BE2C (cell line): ENCODE data around the gene SCYGR7. TPM values are rescaled to one million over a fixed set of nuclear protein-coding genes. Genes with fewer than 3 reads are reported as not detected.

Experiments used
- DNase-seq: peaks from one replicate; pipeline ENCODE4 v3.0.0-alpha.2; 2020
- H3K27me3 ChIP-seq: fragments of 250-450 bp; sonication (Bioruptor Pico); 2 replicates; pipeline ENCODE4 v1.5.1; 2020; ENCODE audit warnings: mild to moderate bottlenecking
- H3K36me3 ChIP-seq: fragments of 250-450 bp; sonication (Bioruptor Pico); 2 replicates; pipeline ENCODE4 v1.5.1; 2020; ENCODE audit warnings: mild to moderate bottlenecking
- H3K4me1 ChIP-seq: fragments of 250-450 bp; sonication (Bioruptor Pico); 2 replicates; pipeline ENCODE4 v1.5.1; 2020
- H3K4me3 ChIP-seq: 2 replicates; pipeline ENCODE4 v1.5.1; 2011; ENCODE audit warnings: low read depth, low read length
- H3K9me3 ChIP-seq: fragments of 250-450 bp; sonication (Bioruptor Pico); 2 replicates; pipeline ENCODE4 v1.5.1; 2020
- polyA plus RNA-seq: library from polyadenylated mRNA; unstranded; fragments of >200 nt; gene quantifications from one replicate; pipeline ENCODE4 v1.2.1, GENCODE V29; 2012; ENCODE audit warnings: low read depth, missing spikeins; ENCODE audit not compliant: insufficient read length, insufficient read depth
- TF ChIP-seq, protein P1 (sequence below): IDR thresholded peaks from 2 replicates; pipeline ENCODE4 v1.5.1; 2012; ENCODE audit warnings: mild to moderate bottlenecking, low read depth, low read length

The SCYGR7 gene, protein sequence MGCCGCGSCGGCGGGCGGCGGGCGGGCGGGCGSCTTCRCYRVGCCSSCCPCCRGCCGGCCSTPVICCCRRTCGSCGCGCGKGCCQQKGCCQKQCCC
- not detected for polyA plus RNA-seq

DNA sequence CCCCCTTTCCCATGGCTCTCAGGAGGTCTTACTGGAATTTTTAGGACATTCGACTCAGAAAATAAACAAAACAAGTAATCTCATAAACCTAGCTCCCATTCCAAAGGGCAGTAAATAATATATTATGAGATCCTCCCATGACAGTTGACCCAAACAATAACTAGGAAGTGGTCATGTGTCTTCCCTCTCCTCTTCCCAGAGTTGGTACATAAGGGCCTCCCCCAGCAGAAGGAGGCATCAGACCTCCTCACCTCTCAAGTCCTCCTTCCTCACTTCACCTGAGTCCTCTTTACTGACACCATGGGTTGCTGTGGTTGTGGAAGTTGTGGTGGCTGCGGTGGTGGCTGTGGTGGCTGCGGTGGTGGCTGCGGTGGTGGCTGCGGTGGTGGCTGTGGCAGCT, at the start of gene SCYGR7:
TSS of gene SCYGR7 (plus strand) at position 301 of the 400 bp plus-strand sequence. CDS start at position 301, 0 bp downstream.
- Histone ChIP-seq H3K4me3 (no peak within 1 kb of the TSS), H3K36me3 (no peaks in the 10 kb centered on the region), H3K9me3 (no peaks in the 10 kb centered on the region), H3K27me3 (peaks cover 4% of the 10 kb centered on the region), H3K4me1 (no peaks in the 10 kb centered on the region)
- TF ChIP-seq, protein P1, sequence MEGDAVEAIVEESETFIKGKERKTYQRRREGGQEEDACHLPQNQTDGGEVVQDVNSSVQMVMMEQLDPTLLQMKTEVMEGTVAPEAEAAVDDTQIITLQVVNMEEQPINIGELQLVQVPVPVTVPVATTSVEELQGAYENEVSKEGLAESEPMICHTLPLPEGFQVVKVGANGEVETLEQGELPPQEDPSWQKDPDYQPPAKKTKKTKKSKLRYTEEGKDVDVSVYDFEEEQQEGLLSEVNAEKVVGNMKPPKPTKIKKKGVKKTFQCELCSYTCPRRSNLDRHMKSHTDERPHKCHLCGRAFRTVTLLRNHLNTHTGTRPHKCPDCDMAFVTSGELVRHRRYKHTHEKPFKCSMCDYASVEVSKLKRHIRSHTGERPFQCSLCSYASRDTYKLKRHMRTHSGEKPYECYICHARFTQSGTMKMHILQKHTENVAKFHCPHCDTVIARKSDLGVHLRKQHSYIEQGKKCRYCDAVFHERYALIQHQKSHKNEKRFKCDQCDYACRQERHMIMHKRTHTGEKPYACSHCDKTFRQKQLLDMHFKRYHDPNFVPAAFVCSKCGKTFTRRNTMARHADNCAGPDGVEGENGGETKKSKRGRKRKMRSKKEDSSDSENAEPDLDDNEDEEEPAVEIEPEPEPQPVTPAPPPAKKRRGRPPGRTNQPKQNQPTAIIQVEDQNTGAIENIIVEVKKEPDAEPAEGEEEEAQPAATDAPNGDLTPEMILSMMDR = no peak
- DNase-seq = no peak

DNA sequence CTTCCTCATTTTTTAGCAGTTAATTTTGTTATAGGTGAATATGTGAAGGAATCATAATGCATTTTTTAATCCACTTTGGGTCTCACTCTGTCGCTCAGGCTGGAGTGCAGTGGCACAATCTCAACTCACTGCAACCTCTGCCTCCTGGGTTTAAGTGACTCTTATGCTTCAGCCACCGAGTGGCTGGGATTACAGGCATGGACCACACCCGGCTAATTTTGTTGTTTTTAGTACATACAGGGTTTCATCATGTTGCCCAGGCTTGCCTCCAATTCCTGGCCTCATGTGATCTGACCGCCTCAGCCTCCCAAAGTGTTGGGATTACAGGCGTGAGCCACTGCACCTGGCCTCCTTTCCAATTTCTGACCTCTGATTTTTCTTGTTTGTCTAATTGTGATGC, 43.9 kb upstream of the SCYGR7 start:
- H3K9me3 ChIP-seq = no peaks in the 10 kb centered on the region
- TF ChIP-seq, protein P1 = no peak
- no peaks in the 10 kb centered on the region for H3K4me1 ChIP-seq
- H3K36me3 ChIP-seq = no peaks in the 10 kb centered on the region
- no peak for DNase-seq
- H3K27me3 ChIP-seq = no peaks in the 10 kb centered on the region
- H3K4me3 ChIP-seq = no peak overlapping the region

DNA sequence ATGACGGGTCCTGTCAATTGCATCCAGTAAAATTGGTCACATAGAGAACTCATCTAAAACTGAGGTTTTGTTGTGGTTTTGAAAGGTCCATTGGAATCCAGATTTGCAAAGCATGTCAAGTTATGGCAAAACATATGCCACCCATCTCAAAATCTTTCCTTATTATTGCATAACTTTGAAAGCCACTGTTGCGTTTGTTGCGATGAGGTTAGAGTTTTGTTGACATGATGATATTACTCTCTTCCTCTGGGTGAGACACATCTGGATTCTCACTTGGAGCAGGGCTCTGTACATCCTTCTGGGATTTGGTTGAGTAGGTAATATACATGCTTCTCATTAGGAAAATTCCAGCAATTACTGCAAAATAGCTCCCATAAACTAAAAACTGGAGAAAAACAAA, 40.9 kb upstream of the SCYGR7 start:
- no peaks in the 10 kb centered on the region for H3K4me1 ChIP-seq
- TF ChIP-seq, protein P1 = no peak
- DNase-seq = no peak
- H3K9me3 ChIP-seq = no peaks in the 10 kb centered on the region
- no peaks in the 10 kb centered on the region for H3K36me3 ChIP-seq
- H3K4me3 ChIP-seq = no peak overlapping the region
- H3K27me3 ChIP-seq = no peaks in the 10 kb centered on the region

DNA sequence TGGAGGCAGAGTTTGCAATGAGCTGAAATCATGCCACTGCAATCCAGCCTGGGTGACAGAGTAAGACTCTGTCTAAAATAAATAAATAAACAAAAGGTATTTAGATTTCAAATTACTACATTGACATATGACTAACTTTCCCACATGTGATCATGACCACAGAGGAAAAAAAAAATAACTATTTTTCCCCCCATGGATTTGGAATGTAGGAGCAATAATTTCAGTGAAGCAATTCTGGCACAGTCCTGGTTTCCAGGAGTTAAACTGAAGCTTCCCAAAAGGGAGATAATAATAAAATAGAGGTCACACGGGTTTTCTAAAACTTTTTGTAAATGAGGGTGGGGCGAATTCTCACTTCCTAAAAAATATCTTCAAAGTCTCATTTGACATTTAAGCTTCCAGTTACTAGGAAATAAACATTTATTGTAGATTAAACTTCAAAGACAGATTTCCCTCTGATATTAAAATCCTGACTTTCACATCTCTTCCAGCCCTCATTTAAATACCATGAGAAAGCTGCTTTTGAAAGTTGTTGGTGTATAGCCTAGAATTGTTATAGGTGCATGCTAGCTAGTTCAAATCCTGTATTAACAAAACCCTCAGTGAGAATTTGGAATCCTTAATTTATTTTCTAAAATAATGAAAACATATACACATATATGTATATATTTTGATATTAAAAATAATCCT, 31.0 kb upstream of the SCYGR7 start:
- no peaks in the 10 kb centered on the region for H3K36me3 ChIP-seq
- peaks cover 9% of the 10 kb centered on the region; the same call in 1 of the 2 replicates for H3K27me3 ChIP-seq
- TF ChIP-seq, protein P1 = no peak
- H3K4me1 ChIP-seq = no peaks in the 10 kb centered on the region
- no peaks in the 10 kb centered on the region for H3K9me3 ChIP-seq
- H3K4me3 ChIP-seq = no peak overlapping the region
- DNase-seq = no peak

DNA sequence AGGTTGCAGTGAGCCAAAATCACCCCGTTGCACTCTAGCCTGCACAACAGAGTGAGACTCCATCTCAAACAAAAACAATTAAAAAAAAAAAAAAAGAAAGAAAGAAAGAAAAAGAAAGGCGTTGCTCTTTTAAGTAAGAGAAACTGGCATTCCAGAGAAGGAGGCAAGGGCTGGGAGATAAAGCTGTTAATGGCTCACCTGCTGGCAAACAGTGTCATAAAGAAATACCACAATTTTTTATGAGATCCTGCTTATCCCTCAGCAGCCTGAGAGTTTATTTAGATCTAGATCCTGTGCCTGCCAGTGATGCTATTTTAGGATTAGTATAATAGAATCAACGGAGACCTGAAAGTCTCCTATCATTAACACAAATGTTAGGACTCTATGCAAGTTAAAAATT, 26.6 kb upstream of the SCYGR7 start:
- DNase-seq = no peak
- no peaks in the 10 kb centered on the region for H3K9me3 ChIP-seq
- no peaks in the 10 kb centered on the region for H3K36me3 ChIP-seq
- H3K27me3 ChIP-seq = peaks cover 17% of the 10 kb centered on the region
- H3K4me1 ChIP-seq = no peaks in the 10 kb centered on the region
- TF ChIP-seq, protein P1 = no peak
- H3K4me3 ChIP-seq = no peak overlapping the region

DNA sequence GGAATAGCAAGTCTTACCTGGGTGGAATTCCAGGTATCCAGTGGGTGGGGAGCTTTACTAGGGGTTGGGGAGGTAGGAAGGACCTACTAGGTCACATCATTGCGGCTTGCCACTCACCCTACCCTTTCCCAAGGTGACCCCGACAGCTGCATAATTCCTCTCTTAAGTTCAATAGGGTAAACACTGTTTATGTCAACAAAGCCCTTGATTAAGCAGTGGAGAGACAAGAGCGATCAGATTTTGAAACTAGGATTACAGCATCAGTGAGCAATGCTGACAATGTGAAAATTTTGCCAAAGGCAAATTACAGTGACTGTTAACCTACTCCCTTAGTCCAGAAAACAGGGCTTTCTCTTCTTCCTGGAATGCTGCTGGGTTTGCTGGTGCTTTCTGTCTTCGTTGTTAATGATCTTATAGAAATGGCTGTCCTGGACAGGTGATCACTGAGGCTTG, 24.8 kb upstream of the SCYGR7 start:
- H3K4me3 ChIP-seq = no peak overlapping the region
- no peaks in the 10 kb centered on the region for H3K9me3 ChIP-seq
- peaks cover 18% of the 10 kb centered on the region for H3K27me3 ChIP-seq
- H3K36me3 ChIP-seq = no peaks in the 10 kb centered on the region
- TF ChIP-seq, protein P1 = no peak
- H3K4me1 ChIP-seq = no peaks in the 10 kb centered on the region
- no peak for DNase-seq
